Fibroblast of skin of back (primary cell): ENCODE measurements around the gene FBXW5.

Source experiments
- DNase-seq: peaks from one replicate; pipeline ENCODE4 v3.0.0-alpha.2; 2013

The FBXW5 gene

DNA sequence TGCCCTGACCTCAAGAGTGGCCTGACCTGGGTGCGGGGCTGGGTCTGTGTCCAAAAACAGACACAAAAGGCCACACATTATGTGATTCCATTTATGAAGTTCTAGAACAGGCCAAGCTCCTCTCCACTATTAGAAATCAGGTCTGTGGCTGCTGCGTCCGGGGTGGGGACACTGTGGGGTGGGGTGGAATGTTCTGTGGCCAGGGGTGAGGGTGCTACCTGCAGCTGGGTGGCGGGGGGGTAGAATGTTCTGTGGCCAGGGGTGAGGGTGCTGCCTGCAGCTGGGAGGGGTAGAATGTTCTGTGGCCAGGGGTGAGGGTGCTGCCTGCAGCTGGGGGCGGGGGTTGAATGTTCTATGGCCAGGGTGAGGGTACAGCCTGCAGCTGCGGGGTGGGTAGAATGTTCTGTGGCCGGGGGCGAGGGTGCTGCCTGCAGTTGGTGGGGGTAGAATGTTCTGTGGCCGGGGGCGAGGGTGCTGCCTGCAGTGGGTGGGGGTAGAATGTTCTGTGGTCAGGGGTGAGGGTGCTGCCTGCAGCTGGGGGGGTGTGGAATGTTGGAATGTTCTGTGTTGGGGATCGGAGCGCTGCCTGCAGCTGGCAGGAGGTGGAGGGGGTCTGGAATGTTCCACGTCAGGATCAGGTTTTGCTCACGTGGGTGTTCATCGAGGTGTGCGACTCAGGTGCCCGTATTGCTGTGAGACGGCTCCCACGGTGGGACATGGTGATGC is 15.8 kb upstream of the FBXW5 start:
- DNase-seq: no peak

DNA sequence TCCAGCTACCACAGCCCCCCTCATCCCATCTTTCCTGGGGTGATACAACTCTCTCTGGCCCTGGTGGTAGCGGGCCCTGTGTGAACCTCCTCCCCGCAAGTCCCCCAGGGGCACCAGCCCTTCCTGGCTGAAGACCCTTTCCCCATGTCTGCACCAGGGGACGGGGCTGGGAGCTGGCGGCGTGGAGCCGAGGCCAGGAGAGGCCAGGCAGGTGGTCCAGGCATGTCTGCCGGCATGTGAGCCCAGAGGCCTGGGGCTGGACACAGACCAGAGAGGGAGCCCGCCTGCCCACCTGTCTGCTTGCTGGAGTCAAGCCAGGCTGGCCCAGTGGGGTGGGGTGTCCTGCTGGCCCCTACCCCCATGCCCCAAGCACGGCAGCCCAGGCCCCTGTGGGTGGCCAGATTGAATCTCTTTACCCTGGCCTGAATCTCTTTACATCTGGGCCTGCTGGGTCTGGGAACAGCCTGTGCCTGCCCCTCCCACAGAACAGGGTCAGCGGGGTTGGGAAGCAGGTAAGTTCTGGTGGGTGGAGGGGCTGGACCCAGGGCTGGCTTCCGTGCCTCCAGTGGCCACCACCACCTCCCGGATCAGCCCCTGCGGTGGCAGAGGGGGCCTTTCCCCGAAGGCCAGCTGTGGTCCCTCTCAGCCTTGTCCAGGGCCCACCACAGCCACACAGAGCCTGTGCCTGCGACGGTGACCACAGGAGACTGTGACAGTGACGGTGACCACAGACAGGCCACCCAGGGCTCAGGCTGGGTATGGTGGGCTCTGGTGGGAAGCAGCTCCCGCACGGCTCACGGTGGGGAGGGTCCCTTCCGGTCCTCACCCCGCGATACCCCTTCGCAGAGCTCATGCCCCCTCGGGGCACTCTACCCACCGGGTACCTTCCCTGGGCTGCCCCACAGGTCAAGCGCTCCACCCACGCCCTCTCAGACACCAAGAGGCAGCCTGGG is 14.6 kb upstream of the FBXW5 start:
- DNase-seq: no peak

DNA sequence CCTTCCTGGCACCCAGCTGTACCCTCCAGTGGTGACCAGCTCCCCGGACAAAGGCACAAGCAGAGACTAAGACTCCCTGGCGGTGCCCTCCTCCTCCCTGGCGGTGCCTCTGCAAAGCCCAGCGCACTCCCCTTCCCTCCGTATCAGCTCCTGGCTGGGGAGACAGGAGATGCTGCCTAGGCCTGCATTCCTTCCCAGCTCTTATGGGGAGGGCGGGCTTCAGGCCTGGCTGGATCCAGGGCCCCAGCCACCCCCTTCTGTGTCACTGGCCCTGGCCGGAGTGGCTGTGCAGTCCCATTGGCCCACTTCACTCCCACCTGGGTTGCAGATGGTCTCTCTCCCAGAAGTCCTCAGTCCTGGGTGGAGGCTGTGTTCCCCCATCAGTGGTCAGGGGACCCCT is 13.9 kb upstream of the FBXW5 start:
- DNase-seq: no peak

DNA sequence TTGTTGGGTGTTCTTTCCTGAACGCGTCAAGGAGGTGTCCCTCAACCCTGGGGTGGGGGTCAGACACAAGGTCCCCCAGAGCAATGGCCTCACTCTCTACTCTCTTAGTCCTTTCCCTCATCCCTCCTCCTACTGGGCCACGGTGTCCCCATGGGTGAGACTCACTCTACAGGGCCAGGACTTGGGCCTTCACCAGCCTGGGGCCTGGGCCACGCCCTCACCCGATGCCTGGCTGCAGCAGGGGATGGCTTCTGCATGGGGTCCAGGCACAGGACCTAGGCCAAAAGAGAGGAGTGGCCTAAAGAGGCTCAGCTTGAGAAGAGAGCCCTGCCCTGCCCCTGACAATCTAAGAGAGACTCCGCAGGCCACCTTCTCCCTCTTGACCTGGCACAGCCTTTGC is 13.4 kb upstream of the FBXW5 start:
- DNase-seq: no peak

DNA sequence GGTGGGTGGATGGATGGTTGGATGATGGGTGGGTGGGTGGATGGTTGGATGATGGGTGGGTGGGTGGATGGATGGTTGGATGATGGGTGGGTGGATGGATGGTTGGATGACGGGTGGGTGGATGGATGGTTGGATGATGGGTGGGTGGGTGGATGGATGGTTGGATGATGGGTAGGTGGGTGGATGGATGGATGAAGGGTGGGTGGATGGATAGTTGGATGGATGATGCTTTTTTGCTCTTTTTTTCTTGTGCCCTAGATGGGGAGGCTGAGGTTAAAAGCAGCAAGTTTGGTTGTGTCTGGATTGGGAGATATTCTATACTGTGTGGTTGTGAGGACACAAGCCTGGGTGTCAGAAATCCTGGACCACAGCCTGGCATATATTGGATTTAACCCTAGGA is 12.9 kb upstream of the FBXW5 start:
- no peak for DNase-seq

GRCh38 chr9:136956604-136957003 is 12.1 kb upstream of the FBXW5 start:
- DNase-seq: no peak

DNA sequence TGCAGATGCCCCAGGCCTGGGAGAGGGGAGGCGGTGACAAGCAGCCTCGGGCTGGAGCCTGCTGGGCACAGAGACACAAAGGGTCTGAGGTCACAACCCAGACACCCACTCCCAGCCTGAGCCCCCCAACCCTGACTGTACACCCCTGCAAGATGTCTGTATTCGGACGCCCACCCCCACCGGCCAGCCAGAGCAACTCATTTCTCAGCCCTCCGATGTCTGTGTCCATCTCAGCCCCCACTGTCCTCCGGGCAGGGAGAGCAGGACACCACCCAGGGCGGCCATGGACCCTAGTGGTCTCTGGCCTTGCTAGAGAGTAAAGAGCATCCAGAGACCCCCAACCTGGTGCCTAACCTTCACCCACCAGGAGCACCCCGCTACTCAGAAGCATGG is 11.4 kb upstream of the FBXW5 start:
- DNase-seq: no peak

DNA sequence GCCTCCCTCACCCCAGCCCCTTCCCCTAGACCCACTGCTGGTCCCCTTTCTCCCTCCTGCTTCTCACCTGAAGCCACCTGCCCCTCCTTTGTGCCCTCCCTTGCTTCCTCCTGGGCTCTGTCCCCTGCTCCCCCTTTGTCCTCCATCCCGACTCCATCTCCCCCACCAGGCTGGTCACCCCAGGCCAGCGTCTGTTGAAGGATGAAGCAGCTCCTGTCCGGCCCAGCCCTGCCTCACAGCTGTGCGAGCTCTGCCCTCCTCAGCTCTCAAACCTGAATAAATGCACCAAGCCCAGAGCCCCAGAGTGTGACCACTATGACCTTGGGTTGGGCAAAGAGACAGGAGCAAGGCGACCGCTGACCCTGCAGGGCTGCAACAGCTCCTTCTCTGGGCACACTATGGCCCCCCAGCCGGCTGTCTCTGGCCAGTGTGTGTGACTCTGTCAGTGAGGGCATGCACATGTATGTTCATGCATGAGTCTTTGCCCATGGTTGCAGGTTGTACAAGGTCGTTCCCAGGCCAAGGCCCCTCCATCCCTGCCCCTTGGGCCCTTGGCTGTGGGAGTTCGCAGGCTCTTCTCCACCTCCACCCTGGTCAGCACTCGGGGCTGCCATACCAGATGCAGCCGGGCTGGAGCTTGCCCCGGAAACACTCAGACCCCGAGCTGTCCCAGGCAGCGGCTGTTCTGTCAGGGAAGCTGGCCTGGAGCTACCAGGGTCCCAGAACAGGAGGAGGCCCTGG is 10.8 kb upstream of the FBXW5 start:
- no peak for DNase-seq

DNA sequence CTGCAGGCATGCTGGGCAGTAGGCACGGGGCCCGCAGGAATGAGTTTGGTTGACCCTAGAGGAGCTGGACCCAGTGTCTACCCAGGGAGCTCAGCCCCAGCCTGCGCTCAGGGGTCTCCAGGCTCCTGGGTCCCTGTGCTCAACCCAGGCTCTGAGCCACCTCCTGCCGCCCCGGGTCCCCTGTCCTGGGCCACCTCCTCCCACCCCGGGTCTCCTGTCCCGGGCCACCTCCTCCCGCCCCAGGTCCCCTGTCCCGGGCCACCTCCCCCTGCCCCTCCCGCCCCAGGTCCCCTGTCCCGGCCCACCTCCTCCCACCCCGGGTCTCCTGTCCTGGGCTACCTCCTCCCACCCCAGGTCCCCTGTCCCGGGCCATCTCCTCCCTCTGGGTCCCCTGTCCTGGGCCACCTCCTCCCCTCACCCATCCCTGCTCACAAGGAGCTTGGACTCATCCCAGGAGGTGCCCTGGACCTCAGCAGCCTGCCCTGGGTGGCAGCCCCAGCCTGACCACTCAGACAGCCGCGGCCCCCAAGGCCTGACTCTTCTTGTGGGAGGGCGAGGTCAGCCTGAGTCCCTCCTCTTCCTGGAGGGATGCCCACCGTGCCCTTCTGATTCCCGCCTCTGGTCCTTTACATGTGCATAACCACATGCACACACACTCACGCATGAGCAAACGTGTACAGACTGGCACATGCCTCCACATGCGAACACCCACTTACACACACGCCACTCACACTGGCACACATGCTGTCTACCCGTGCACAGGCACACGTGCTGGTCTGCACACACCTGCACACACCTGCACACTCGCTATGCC is 9.9 kb upstream of the FBXW5 start:
- DNase-seq: no peak

- DNase-seq: no peak
These were observed 9.3 kb upstream of the FBXW5 start for GRCh38 chr9:136953771-136954269.

DNA sequence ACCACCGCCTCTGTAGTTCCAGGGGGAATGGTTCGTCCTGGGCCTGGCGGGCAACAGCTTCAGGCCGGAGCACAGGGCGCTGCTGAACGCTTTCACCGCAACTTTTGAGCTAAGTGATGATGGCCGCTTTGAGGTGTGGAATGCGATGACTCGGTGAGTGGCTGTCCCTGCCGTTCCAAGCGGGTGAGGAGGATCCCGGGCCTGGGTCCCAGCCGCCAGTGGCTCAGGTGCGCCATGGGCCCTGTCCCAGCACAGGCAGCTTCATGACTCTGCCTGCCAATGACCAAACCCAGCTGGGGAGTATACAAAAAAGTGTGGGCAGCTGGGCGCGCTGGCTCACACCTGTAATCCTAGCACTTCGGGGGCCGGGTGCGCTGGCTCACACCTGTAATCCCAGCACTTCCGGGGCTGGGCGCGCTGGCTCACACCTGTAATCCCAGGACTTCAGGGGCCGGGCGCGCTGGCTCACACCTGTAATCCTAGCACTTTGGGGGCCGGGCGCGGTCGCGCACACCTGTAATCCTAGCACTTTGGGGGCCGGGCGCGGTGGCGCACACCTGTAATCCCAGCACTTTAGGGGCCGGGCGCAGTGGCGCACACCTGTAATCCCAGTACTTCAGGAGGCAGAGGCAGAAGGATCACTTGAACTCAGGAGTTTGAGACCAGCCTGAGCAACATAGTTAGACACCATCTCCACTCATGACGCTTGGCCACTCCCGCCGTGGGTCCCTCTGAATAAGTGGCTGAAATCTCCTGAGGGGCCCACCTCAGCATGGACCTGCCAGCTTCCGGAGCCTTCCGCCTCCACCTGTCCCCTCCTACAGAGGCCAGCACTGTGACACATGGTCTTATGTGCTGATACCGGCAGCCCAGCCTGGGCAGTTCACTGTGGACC is 8.6 kb upstream of the FBXW5 start:
- no peak for DNase-seq

DNA sequence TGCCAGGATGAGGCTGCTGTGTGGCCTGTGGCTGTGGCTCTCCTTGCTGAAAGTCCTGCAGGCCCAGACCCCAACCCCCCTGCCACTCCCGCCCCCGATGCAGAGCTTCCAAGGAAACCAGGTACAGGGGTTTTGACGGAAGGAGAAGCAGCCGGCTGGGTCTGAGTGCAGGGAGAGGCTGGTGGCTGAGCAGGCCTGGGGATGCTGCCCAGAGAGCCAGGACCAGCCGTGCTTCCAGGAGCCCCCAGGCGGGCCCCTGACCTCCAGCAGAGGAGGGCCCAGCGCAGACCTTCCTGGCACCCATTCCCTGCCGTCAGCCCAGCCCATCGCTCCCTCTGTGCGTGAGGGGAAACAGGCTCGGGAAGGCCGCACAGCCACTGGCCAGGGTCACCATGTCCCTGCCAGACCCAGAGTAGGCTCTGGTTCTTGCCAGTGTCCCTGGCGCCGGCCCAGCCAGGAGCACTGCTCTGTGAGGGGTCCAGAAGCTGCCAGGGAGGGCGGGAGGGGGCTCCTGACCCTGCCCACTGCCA is 7.8 kb upstream of the FBXW5 start:
- no peak for DNase-seq

DNA sequence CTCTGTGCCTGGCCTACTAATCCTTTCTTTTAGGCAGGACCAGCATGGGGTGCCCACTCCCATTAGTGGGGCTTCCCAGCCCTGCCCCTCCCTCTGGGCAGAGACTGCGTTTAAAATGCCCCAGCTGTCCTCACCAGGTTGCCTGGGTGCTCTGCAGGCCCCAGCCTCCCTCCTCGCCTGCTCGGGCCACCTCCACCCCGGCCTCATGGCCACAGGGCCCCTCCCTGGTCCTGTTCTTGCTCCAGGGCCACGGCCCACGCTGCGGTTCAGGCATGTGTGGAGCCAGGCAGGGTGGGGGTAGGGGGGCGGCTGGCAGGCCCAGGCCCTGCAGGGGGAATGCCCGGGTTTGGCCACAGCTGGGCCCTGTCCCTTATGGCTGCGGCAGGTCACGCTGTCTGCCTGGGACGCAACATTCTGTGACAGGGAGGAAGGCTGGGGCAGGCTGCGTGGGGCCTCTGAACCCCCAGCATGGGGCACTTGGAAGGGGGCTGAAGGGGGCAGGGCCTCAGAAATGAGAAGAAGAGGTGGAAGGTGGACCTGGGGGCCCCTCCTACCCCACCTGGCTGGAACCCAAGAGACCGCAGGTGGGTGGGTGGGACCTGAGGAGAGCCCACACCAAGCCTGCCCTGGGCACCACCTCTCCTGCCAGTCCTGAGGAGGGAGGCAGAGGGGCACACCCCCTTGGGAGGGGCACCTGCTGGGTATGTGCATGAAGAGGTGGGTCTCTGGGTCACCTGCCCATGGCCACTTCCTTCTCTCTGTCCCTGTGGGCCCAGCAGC is 7.2 kb upstream of the FBXW5 start, which contains the start of gene LCN12:
Gene LCN12 (plus strand): TSS at position 733 of the 780 bp plus-strand sequence. CDS start 55 bp downstream, outside the sequence.
- no peak for DNase-seq

DNA sequence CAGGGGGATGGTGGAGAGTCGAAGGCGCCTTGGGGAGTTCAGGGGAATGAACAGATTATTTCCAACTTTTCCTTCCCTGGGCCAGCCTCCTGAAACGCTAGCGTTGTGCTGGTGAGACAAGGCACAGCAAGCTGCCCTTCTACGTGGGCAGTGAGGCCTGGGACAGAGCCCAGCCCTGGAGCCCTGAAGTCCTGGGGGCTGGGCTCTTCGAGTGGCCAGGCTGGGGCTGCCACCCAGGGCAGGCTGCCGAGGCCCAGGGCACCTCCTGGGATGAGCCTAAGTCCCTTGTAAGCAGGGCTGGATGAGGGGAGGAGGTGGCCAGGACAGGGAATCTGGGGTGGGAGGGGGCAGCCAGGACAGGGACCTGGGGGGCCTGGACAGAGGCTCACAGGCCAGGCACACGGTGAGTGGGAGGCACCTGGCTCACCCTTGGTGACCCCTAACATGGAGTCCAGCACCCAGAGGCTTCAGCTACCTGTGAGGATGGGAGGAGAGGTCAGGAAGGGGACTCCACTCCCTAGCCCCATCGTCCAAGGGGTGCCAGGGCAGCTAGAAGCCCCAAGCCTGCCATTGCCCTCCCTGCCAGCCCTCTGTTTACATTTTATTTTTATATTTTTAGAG is 6.2 kb upstream of the FBXW5 start:
- DNase-seq: no peak

- DNase-seq: peak; percentile 79
These were observed 5.5 kb upstream of the FBXW5 start for GRCh38 chr9:136949817-136950655.

- no peak for DNase-seq
These were observed 4.8 kb upstream of the FBXW5 start for GRCh38 chr9:136949239-136949816.

DNA sequence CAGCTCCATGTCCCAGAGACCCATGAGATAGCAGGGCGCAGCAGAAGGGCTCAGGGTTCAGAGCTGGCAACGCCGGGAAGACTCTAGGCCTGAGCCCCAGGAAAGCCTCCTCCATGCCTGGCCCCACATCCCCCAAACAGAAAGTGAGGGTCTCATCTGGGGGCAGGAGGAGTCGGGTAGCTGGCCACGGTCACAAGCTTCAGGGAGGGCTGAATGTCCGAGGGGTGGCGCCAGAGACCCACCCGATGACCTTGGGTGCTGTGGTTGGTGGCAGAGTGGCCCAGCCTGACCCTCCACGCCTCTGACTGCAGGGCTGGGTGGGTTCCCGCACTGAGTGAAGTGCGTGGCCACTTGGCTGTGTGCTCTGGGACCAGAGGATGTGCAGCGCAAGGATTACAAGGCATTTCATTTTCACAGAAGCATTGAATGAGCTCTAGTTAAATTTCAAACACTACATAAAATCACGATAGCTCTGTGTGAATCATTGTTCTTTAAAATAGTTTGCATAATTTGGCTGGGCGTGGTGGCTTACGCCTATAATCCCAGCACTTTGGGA is 3.5 kb upstream of the FBXW5 start:
- peak; percentile 43 for DNase-seq
